AG04449 (cell line): ENCODE results near the gene RNASE8.

Source experiments
- CTCF ChIA-PET: fragments of 350-600 bp; formaldehyde crosslinking; extraction: SDS; loops from one replicate; lab custom pipeline; 2021; ENCODE audit warnings: antibody characterized with exemption; lab: Yijun Ruan, JAX
- POLR2A ChIA-PET: fragments of 400-600, 350-600 bp; formaldehyde crosslinking; extraction: SDS; loops from one replicate; lab custom pipeline; 2020; ENCODE audit warnings: antibody characterized with exemption, inconsistent platforms; lab: Yijun Ruan, JAX
- DNase-seq: peaks from one replicate; pipeline ENCODE4 v3.0.0-alpha.2; 2010; ENCODE audit warnings: low read depth, low spot score
- H3K4me3 ChIP-seq: 2 replicates; pipeline ENCODE4 v1.5.1; 2011; ENCODE audit warnings: low read depth, mild to moderate bottlenecking, control low read depth, low read length
- CTCF ChIP-seq: IDR thresholded peaks from one replicate; pipeline ENCODE4 v1.5.1; 2011; ENCODE audit warnings: mild to moderate bottlenecking, moderate library complexity, low read length, control low read depth, inconsistent platforms; ENCODE audit not compliant: insufficient read depth; ENCODE audit errors: missing control alignments

The RNASE8 gene

DNA sequence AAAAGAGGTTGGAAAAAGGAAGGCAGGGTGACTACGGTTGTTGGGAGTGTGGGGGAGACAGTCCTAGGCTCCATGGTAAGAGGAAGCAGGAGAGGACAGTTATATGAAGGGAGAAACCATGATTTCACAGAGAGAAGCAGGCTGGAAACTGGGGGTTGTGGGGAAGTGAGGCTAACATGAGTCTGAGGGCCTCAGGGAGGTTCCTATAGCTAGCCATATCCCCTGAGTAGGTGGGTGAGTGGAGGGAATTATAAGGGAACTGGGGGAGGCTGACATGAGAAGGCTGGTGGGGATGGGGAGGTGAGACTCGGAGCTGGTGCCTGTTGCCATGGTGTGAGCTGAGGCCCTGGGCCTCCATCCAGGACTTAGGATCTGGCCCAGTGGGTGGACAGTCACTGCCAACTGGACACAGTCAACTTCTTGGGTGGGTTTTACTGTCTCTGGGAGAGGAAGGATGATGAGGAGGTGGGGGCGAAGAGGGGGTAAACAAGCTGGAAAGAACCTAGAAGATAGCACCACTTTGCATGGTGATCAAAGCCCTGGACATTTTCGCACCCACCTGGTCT lies 24.4 kb upstream of the RNASE8 start:
- CTCF ChIA-PET: interaction anchor here (1.0 to 12.6 kb wide), 6 partner anchors 8 to 63 kb away, joined by 3 to 172 read pairs (median 9); partner anchors contain the start of gene RNASE7
- TF ChIP-seq CTCF: no peak
- H3K4me3 ChIP-seq: no peak overlapping the region
- no peak for DNase-seq
- POLR2A ChIA-PET: no interaction called here

GRCh38 chr14:21034707-21035106 lies 22.9 kb upstream of the RNASE8 start, which contains the start of gene RNASE13:
Gene RNASE13, minus strand, starts transcription at chr14:21034807. Its CDS starts 519 bp downstream, at chr14:21034288.
- ChIA-PET POLR2A (no interaction called here), CTCF (interaction anchor here (0.6 to 12.6 kb wide), 6 partner anchors 12 to 68 kb away, joined by 3 to 172 read pairs (median 8); no protein-coding TSS in a partner anchor)

GRCh38 chr14:21036751-21037150 lies 20.9 kb upstream of the RNASE8 start:
- TF ChIP-seq CTCF: no peak
- POLR2A ChIA-PET: no interaction called here
- no peak for DNase-seq
- H3K4me3 ChIP-seq: no peak overlapping the region
- CTCF ChIA-PET: interaction anchor here (1.0 to 12.6 kb wide), 6 partner anchors 10 to 68 kb away, joined by 3 to 172 read pairs (median 10); partner anchors contain the start of gene NDRG2

More at GRCh38 chr14:21034707-21035106, 22.9 kb upstream of the RNASE8 start, which contains the start of gene RNASE13:
- no peak for TF ChIP-seq CTCF
- no peak within 1 kb of the TSS for H3K4me3 ChIP-seq
- DNase-seq: no peak

DNA sequence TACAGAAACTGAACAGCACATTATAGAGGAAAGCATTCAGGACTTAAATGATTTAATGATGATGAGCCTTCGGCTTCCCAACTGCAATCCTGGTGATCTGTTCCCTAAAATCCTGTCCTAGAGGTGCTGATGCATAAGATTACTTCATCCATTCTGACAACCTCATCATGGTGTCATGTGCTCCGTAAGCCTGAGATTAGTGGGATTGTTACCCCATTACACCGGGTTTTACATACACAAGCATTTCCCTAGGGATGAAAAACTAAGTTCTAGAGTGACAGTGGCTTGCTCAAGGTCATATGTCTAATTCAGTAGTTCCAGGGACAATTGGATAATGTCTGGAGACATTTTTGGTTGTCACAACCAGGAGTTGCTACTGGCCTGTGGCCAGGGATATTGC lies 20.5 kb upstream of the RNASE8 start:
- no peak for DNase-seq
- no peak for TF ChIP-seq CTCF
- POLR2A ChIA-PET: no interaction called here
- CTCF ChIA-PET: interaction anchor here (1.8 to 12.6 kb wide), 3 partner anchors 10 to 67 kb away, joined by 11 to 172 read pairs (median 12); no protein-coding TSS in a partner anchor
- H3K4me3 ChIP-seq: no peak overlapping the region

DNA sequence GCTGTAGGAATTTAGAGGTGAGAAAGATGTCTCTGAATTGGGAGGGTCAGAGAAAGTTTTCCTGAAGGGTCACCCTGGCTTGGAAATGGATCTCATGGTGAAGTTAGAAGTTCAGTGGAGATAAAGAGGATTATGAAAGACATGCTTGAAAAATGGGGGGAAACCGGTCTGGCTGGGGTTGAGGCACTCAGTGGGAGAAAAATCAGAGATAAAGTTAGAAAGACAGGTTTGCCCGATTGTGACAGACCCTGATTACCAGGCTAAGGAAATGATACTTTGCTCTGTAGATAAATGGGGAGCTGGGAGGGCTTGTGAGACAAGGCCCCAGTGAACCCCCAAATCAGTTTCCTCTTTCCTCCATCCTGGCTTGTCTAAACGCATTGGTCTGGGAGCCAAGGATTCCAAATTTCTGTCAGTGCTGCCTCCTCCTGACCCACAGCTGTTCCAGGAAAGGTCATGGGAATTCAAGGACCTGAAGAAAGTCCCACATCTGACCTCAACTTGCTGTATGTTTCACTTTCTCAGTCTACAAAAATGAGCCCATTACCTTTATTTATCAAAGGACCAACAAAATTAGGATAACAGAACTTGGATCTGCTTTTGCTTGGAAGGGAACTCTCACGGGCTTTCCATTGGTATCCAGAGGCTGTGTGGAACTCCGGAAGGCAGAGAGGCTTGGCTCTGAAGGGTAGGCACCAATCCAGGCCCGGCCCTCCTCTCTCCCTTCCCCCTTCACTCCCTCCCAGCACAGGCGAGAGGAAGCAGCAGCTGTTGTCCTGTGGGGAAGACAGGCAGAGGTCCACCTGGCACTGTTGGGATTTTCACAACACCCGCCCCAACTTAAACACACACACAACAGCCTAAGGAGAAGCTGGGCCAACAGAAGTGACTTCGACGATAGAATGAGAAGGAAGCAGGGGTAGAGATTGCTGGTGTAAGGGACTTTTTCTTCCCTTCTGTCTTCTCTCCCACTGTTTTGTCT lies 18.9 kb upstream of the RNASE8 start:
- DNase-seq: no peak
- no peak overlapping the region for H3K4me3 ChIP-seq
- POLR2A ChIA-PET: no interaction called here
- CTCF ChIA-PET: interaction anchor here (1.3 to 7.0 kb wide), 15 partner anchors 8 to 343 kb away, joined by 3 to 287 read pairs (median 11); partner anchors contain the start of genes NDRG2 and TPPP2
- no peak for TF ChIP-seq CTCF
